ENCODE data around the gene TERT. TPM values are rescaled to one million over a fixed set of nuclear protein-coding genes. Genes with fewer than 3 reads are reported as not detected.

TERT gene
- total RNA-seq, 4 donors from 2014 or later = not detected

- Histone ChIP-seq H3K27me3 (peaks cover 28% of the 10 kb centered on the region), H3K36me3 (no peaks in the 10 kb centered on the region), H3K4me1 (no peaks in the 10 kb centered on the region), H3K27ac (no peak overlapping the region), H3K9me3 (no peaks in the 10 kb centered on the region), H3K4me3 (no peak overlapping the region)
- no peak for DNase-seq (ENCODE audit: low spot score in 2 of 2)
- TF ChIP-seq CTCF (IDR thresholded peaks at IDR 0.05) = no peak
- TF ChIP-seq EP300 (IDR thresholded peaks at IDR 0.05) = no peak
- no peak for TF ChIP-seq POLR2A (IDR thresholded peaks at IDR 0.05)
- TF ChIP-seq POLR2AphosphoS5 (IDR thresholded peaks at IDR 0.05) = no peak
- WGBS = 77% methylated on average over 5 of the region's 11 CpGs
These were observed 75.1 kb downstream of the TERT start for GRCh38 chr5:1219768-1220100.

- Histone ChIP-seq H3K9me3 (no peaks in the 10 kb centered on the region), H3K4me1 (no peaks in the 10 kb centered on the region), H3K36me3 (no peaks in the 10 kb centered on the region), H3K27me3 (peaks cover 30% of the 10 kb centered on the region), H3K27ac (no peak overlapping the region), H3K4me3 (no peak overlapping the region)
- no peak for DNase-seq (ENCODE audit: low spot score in 2 of 2)
- TF ChIP-seq POLR2A (IDR thresholded peaks at IDR 0.05) = no peak
- no peak for TF ChIP-seq EP300 (IDR thresholded peaks at IDR 0.05)
- no peak for TF ChIP-seq POLR2AphosphoS5 (IDR thresholded peaks at IDR 0.05)
- no peak for TF ChIP-seq CTCF (IDR thresholded peaks at IDR 0.05)
- WGBS = 87% methylated on average over 9 of the region's 38 CpGs
These were observed 75.6 kb downstream of the TERT start for GRCh38 chr5:1219098-1219767.

GRCh38 chr5:1218351-1219080, 76.4 kb downstream of the TERT start:
- H3K36me3 ChIP-seq = no peaks in the 10 kb centered on the region
- H3K27me3 ChIP-seq = peaks cover 27% of the 10 kb centered on the region
- no peak for DNase-seq (ENCODE audit: low spot score in 2 of 2)
- H3K4me1 ChIP-seq = no peaks in the 10 kb centered on the region
- H3K9me3 ChIP-seq = no peaks in the 10 kb centered on the region
- H3K27ac ChIP-seq = no peak overlapping the region
- no peak overlapping the region for H3K4me3 ChIP-seq
- no peak for TF ChIP-seq EP300 (IDR thresholded peaks at IDR 0.05)
- TF ChIP-seq POLR2A (IDR thresholded peaks at IDR 0.05) = no peak
- TF ChIP-seq CTCF (IDR thresholded peaks at IDR 0.05) = no peak
- no peak for TF ChIP-seq POLR2AphosphoS5 (IDR thresholded peaks at IDR 0.05)
- 95% methylated on average over 11 of the region's 38 CpGs for whole genome bisulfite sequencing

GRCh38 chr5:1217596-1218206, 77.2 kb downstream of the TERT start:
- no peak for DNase-seq (ENCODE audit: low spot score in 2 of 2)
- Histone ChIP-seq H3K27ac (no peak overlapping the region), H3K36me3 (no peaks in the 10 kb centered on the region), H3K27me3 (peaks cover 27% of the 10 kb centered on the region), H3K9me3 (no peaks in the 10 kb centered on the region), H3K4me3 (no peak overlapping the region), H3K4me1 (no peaks in the 10 kb centered on the region)
- 45% methylated on average over 24 of the region's 24 CpGs for WGBS
- TF ChIP-seq POLR2A (IDR thresholded peaks at IDR 0.05) (no peak), EP300 (IDR thresholded peaks at IDR 0.05) (no peak), POLR2AphosphoS5 (IDR thresholded peaks at IDR 0.05) (no peak), CTCF (IDR thresholded peaks at IDR 0.05) (no peak)

GRCh38 chr5:1216918-1217295, 78.0 kb downstream of the TERT start:
- H3K27ac ChIP-seq = no peak overlapping the region
- no peak for DNase-seq (ENCODE audit: low spot score in 2 of 2)
- TF ChIP-seq POLR2A (IDR thresholded peaks at IDR 0.05) = no peak
- TF ChIP-seq POLR2AphosphoS5 (IDR thresholded peaks at IDR 0.05) = no peak
- TF ChIP-seq EP300 (IDR thresholded peaks at IDR 0.05) = no peak
- no peak for TF ChIP-seq CTCF (IDR thresholded peaks at IDR 0.05)
- no peaks in the 10 kb centered on the region for H3K9me3 ChIP-seq
- no peaks in the 10 kb centered on the region for H3K4me1 ChIP-seq
- H3K36me3 ChIP-seq = no peaks in the 10 kb centered on the region
- no peak overlapping the region for H3K4me3 ChIP-seq
- H3K27me3 ChIP-seq = peaks cover 27% of the 10 kb centered on the region
- 68% methylated on average over 5 of the region's 18 CpGs for WGBS
